ENCODE data around the gene GIMAP7.

DNA sequence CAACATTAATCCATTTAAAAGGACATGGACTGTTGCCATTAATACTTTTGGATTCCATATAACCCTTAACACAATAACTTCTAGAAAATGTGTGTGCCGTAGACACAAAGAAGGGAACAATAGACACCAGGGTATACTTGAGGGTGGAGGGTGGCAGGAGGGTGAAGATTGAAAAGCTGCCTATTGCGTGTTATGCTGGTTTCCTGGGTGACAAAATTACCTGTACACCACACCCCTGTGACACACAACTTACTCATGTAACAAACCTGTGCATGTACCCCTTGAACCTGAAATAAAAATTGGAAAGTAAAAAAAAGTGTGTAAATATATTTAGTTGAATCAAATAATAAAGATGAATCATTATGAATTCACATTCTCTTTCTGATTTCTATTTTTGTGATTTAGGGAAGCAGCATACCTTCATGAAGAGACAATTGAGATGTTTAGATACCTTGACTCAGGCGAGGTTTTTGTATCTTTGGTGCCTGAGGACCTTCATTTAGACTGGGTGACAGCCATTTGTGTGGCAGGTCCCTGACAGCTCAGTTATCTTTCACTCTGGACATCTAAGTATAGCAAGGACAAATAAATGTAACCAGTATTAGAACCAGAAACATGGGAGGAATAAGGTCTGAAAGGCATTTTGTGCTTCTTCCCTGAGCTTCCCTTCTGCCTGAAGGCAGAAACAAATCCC, 35.5 kb upstream of the GIMAP7 start:
- TF ChIP-seq, protein P1, sequence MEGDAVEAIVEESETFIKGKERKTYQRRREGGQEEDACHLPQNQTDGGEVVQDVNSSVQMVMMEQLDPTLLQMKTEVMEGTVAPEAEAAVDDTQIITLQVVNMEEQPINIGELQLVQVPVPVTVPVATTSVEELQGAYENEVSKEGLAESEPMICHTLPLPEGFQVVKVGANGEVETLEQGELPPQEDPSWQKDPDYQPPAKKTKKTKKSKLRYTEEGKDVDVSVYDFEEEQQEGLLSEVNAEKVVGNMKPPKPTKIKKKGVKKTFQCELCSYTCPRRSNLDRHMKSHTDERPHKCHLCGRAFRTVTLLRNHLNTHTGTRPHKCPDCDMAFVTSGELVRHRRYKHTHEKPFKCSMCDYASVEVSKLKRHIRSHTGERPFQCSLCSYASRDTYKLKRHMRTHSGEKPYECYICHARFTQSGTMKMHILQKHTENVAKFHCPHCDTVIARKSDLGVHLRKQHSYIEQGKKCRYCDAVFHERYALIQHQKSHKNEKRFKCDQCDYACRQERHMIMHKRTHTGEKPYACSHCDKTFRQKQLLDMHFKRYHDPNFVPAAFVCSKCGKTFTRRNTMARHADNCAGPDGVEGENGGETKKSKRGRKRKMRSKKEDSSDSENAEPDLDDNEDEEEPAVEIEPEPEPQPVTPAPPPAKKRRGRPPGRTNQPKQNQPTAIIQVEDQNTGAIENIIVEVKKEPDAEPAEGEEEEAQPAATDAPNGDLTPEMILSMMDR (tag by site-specific recombination; IDR thresholded peaks at IDR 0.05), result no peak
- TF ChIP-seq MYNN (tag by site-specific recombination; IDR thresholded peaks at IDR 0.05; ENCODE audit: borderline replicate concordance) (no peak), ZNF624 (tag by site-specific recombination; IDR thresholded peaks at IDR 0.05) (no peak), ZNF521 (tag by site-specific recombination; IDR thresholded peaks at IDR 0.05) (no peak), ZNF654 (tag by site-specific recombination; IDR thresholded peaks at IDR 0.05; ENCODE audit: low read depth) (no peak), ZNF311 (tag by site-specific recombination; IDR thresholded peaks at IDR 0.05; ENCODE audit: borderline replicate concordance) (no peak), ZNF16 (tag by site-specific recombination; IDR thresholded peaks at IDR 0.05; ENCODE audit: low read depth) (no peak), ZBTB21 (tag by site-specific recombination; IDR thresholded peaks at IDR 0.05) (no peak)
- TF ChIP-seq, protein P2, sequence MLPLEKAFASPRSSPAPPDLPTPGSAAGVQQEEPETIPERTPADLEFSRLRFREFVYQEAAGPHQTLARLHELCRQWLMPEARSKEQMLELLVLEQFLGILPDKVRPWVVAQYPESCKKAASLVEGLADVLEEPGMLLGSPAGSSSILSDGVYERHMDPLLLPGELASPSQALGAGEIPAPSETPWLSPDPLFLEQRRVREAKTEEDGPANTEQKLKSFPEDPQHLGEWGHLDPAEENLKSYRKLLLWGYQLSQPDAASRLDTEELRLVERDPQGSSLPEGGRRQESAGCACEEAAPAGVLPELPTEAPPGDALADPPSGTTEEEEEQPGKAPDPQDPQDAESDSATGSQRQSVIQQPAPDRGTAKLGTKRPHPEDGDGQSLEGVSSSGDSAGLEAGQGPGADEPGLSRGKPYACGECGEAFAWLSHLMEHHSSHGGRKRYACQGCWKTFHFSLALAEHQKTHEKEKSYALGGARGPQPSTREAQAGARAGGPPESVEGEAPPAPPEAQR (tag by site-specific recombination; IDR thresholded peaks at IDR 0.05), result no peak
- TF ChIP-seq, protein P3, sequence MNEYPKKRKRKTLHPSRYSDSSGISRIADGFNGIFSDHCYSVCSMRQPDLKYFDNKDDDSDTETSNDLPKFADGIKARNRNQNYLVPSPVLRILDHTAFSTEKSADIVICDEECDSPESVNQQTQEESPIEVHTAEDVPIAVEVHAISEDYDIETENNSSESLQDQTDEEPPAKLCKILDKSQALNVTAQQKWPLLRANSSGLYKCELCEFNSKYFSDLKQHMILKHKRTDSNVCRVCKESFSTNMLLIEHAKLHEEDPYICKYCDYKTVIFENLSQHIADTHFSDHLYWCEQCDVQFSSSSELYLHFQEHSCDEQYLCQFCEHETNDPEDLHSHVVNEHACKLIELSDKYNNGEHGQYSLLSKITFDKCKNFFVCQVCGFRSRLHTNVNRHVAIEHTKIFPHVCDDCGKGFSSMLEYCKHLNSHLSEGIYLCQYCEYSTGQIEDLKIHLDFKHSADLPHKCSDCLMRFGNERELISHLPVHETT (tag by site-specific recombination; IDR thresholded peaks at IDR 0.05), result no peak
